HUES6 (cell line): Measurements from ENCODE around the gene RAB6A.
"Not testable (repeated sequence)": the region's sequence is repeated elsewhere in the genome, so short reads cannot be mapped to it uniquely, and the experiment has no call there.

ENCODE experiments used
- H3K27ac ChIP-seq: 2 replicates; pipeline ENCODE4 v1.7.0; 2013; ENCODE audit warnings: low read depth, mild to moderate bottlenecking, low read length, inconsistent platforms
- H3K27me3 ChIP-seq: 2 replicates; pipeline ENCODE4 v1.6.1; 2013; ENCODE audit warnings: low read length; ENCODE audit not compliant: control insufficient read depth, insufficient read depth
- H3K36me3 ChIP-seq: 2 replicates; pipeline ENCODE4 v1.6.1; 2013; ENCODE audit warnings: low read length; ENCODE audit not compliant: control insufficient read depth, insufficient read depth
- H3K4me1 ChIP-seq: 2 replicates; pipeline ENCODE4 v1.6.1; 2013; ENCODE audit warnings: low read length; ENCODE audit not compliant: control insufficient read depth, insufficient read depth
- H3K4me3 ChIP-seq: 2 replicates; pipeline ENCODE4 v1.5.1; 2013; ENCODE audit warnings: low read depth, low read length
- H3K9ac ChIP-seq: one replicate; pipeline ENCODE4 v1.6.1; 2013; ENCODE audit warnings: mild to moderate bottlenecking, low read length
- H3K9me3 ChIP-seq: 2 replicates; pipeline ENCODE4 v1.6.1; 2013; ENCODE audit warnings: low read depth, low read length; ENCODE audit not compliant: control insufficient read depth, insufficient read depth

Gene RAB6A

GRCh38 chr11:73787643-73788558 is 27.0 kb upstream of the RAB6A start, which contains the start of gene MRPL48:
Gene MRPL48, plus strand, starts transcription at chr11:73787874. Its CDS starts 98 bp downstream, at chr11:73787972.
- Histone ChIP-seq H3K27ac (peak within 1 kb of the TSS; percentile 97), H3K9ac (peak within 1 kb of the TSS; percentile 99), H3K9me3 (no peaks in the 10 kb centered on the region), H3K4me1 (peaks cover 12% of the 10 kb centered on the region; the same call in 1 of the 2 replicates), H3K27me3 (no peaks in the 10 kb centered on the region), H3K4me3 (peak within 1 kb of the TSS; percentile 95), H3K36me3 (0 out of 2 replicates have a peak, but pooled peaks cover 2% of the 10 kb centered on the region)

DNA sequence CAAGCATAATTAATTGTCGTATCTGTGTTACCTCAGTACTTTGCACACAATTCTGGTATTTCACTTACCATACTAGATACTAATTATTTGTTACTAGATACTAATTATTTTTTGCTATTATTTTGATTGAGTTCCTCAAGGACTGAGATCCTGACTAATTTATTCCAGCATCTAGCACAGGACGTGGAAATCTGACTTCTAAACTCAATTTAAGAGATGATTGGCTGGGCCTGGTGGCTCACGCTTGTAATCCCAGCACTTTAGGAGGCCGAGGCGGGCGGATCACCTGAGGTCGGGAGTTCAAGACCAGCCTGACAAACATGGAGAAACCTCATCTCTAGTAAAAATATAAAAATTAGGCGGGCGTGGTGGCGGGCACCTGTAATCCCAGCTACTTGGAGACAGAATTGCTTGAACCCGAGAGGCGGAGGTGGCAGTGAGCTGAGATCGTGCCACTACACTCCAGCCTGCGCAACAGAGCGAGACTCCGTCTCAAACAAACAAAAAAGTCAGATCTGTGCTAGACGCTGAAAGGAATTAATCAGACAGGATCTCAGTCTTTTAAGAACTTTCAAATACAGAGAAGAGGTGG is 26.3 kb upstream of the RAB6A start:
- Histone ChIP-seq H3K27me3 (no peaks in the 10 kb centered on the region), H3K9ac (peak overlapping the region; percentile 99), H3K4me3 (peak overlapping the region; percentile 95), H3K9me3 (no peaks in the 10 kb centered on the region), H3K36me3 (no peaks in the 10 kb centered on the region), H3K27ac (peak overlapping the region; percentile 97), H3K4me1 (peaks cover 8% of the 10 kb centered on the region; the same call in 1 of the 2 replicates)

- not testable (repeated sequence) for H3K36me3 ChIP-seq, H3K9me3 ChIP-seq, H3K27ac ChIP-seq, H3K4me1 ChIP-seq, H3K4me3 ChIP-seq, H3K9ac ChIP-seq, H3K27me3 ChIP-seq
Observed at GRCh38 chr11:73785467-73785866, 24.6 kb upstream of the RAB6A start.

DNA sequence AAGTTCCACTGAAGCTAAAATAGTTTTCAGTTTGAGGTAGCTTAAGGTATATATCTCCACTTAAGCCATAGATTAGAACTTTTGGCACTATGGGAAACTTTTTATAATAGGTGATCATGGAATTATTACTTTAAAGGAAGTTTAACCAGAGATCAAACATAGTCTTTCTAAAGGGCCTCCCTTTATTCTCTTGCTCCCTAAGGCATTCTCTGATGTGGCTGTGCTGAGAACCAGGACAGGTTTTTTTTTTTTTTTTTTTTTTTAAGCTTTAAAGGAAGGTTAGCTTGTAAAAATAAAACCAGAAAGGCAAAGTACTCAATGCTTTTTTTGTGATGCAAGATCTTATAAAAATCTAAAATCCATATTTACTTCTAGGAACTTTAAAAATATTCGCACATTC is 23.9 kb upstream of the RAB6A start:
- Histone ChIP-seq H3K27ac (peak overlapping the region; percentile 33; the same call in 1 of the 2 replicates), H3K9ac (no peak overlapping the region), H3K36me3 (no peaks in the 10 kb centered on the region), H3K4me3 (no peak overlapping the region), H3K27me3 (no peaks in the 10 kb centered on the region), H3K9me3 (no peaks in the 10 kb centered on the region), H3K4me1 (peaks cover 6% of the 10 kb centered on the region; the same call in 1 of the 2 replicates)

DNA sequence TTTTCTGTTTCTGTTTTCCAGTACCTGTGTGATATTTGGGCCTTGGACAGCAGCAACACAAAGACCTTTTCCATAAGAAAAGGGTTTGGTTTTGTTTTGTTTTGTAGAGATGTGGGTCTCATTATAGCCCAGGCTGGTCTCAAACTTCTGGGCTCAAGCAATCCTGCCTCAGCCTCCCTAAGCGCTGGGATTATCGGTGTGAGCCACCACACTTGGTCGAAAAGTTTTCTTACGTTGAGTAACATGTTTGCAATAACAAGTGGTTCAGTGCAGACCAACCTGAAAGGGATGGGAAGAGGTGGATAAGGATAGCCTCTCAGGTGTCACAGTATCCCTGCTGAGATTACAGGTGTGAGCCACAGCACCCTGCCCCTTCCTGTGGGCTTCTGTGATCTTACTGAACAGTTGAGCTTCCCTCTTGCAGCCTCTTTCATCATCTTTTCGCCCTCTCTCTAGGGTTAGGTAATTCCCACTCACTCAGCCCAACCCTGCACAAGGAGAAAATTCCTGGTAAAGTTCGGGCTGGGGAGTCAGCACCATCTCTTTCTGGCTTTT is 23.3 kb upstream of the RAB6A start:
- peak overlapping the region; percentile 33; the same call in 1 of the 2 replicates for H3K27ac ChIP-seq
- no peaks in the 10 kb centered on the region for H3K36me3 ChIP-seq
- no peaks in the 10 kb centered on the region for H3K27me3 ChIP-seq
- no peak overlapping the region for H3K4me3 ChIP-seq
- peaks cover 6% of the 10 kb centered on the region; the same call in 1 of the 2 replicates for H3K4me1 ChIP-seq
- H3K9ac ChIP-seq = peak overlapping the region; percentile 14
- H3K9me3 ChIP-seq = no peaks in the 10 kb centered on the region

GRCh38 chr11:73783483-73784020 is 22.7 kb upstream of the RAB6A start:
- Histone ChIP-seq H3K27ac (peak overlapping the region; percentile 33; the same call in 1 of the 2 replicates), H3K4me1 (peaks cover 6% of the 10 kb centered on the region; the same call in 1 of the 2 replicates), H3K9me3 (0 out of 2 replicates have a peak, but pooled peaks cover under 1% of the 10 kb centered on the region), H3K27me3 (no peaks in the 10 kb centered on the region), H3K36me3 (no peaks in the 10 kb centered on the region), H3K4me3 (no peak overlapping the region), H3K9ac (peak overlapping the region; percentile 14)

DNA sequence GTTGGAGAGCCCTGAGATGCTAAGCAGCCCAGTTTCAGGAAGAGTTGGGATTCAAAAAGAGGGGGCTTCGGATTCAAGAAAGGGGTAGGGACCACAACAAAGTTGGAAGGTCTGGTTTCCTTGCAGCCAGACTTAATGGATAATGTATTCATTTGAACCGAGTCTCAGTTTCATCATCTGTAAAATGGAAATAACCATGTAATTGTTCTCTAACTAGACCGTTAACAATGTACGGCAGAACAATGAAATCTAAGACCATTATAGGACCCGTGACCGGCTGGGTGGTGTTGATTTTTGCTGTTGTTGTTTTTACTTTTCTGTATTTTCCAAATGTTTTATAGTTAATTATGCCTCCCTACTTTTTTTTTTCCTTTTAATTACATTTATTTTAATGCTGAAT is 20.4 kb upstream of the RAB6A start:
- Histone ChIP-seq H3K27ac (no peak overlapping the region), H3K27me3 (no peaks in the 10 kb centered on the region), H3K9ac (no peak overlapping the region), H3K4me1 (peaks cover 6% of the 10 kb centered on the region; the same call in 1 of the 2 replicates), H3K36me3 (no peaks in the 10 kb centered on the region), H3K4me3 (no peak overlapping the region), H3K9me3 (peaks cover 4% of the 10 kb centered on the region; the same call in 1 of the 2 replicates)

GRCh38 chr11:73779084-73779902 is 18.4 kb upstream of the RAB6A start:
- H3K27ac ChIP-seq = peak overlapping the region; percentile 98
- peak overlapping the region; percentile 95 for H3K9ac ChIP-seq
- no peaks in the 10 kb centered on the region for H3K27me3 ChIP-seq
- peaks cover 8% of the 10 kb centered on the region; the same call in 1 of the 2 replicates for H3K9me3 ChIP-seq
- no peaks in the 10 kb centered on the region for H3K36me3 ChIP-seq
- H3K4me1 ChIP-seq = peaks cover 3% of the 10 kb centered on the region; the same call in 1 of the 2 replicates
- H3K4me3 ChIP-seq = peak overlapping the region; percentile 85

DNA sequence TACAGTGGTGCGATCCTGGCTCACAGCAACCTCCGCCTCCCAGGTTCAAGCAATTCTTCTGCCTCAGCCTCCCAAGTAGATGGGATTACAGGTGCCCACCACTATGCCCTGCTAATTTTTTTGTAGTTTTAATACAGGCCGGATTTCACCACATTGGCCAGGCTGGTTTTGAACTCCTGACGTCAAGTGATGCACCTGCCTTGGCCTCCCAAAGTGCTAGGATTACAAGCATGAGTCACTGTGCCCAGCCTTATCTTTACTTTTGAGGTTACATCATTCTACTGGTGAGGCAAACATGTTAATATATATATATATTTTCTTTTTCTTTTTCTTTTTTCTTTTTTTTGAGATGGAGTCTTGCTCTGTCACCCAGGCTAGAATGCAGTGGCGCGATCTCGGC is 9.9 kb upstream of the RAB6A start:
- not testable (repeated sequence) for H3K4me3 ChIP-seq, H3K27me3 ChIP-seq, H3K4me1 ChIP-seq, H3K36me3 ChIP-seq, H3K9me3 ChIP-seq, H3K9ac ChIP-seq, H3K27ac ChIP-seq

DNA sequence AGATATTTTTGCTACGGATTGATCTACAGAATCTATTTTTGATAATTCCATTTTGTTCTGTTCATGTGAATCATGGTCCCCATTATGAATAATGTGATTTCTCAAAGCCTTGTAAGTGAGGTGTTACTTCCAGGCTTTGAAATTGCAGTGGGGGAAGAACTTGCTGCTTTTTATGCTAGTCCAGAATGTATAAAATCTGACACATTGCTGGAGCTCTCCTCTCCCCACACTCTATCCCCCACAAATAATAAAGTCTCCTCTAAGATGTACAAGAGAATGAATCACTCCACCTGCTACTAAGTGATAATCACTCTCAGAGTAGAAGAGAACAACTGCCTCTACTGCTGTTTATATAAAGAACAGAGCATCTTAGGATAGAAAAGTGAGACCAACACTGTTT is 5.9 kb upstream of the RAB6A start:
- H3K27me3 ChIP-seq = no peaks in the 10 kb centered on the region
- no peaks in the 10 kb centered on the region for H3K36me3 ChIP-seq
- no peak overlapping the region for H3K9ac ChIP-seq
- H3K27ac ChIP-seq = no peak overlapping the region
- no peaks in the 10 kb centered on the region for H3K9me3 ChIP-seq
- no peak overlapping the region for H3K4me3 ChIP-seq
- no peaks in the 10 kb centered on the region for H3K4me1 ChIP-seq
